ENCODE results near the gene CD48.
A peak's percentile ranks its signal among the peaks of the same experiment; 100 is the strongest.

Gene CD48

GRCh38 chr1:160631983-160632625 lies 79.5 kb downstream of the CD48 start:
- TF ChIP-seq CTCF (IDR thresholded peaks at IDR 0.05), result no peak
- no peak overlapping the region for H3K4me3 ChIP-seq
- no peaks in the 10 kb centered on the region for H3K4me1 ChIP-seq
- intact Hi-C loops (cut with DNase I; ENCODE audit: low total_unique reads), result no loop called here
- H3K9me3 ChIP-seq, result no peaks in the 10 kb centered on the region
- H3K27me3 ChIP-seq, result no peaks in the 10 kb centered on the region
- H3K36me3 ChIP-seq, result no peaks in the 10 kb centered on the region
- DNase-seq, result no peak
- H3K27ac ChIP-seq, result no peak overlapping the region

GRCh38 chr1:160630523-160631451 lies 80.8 kb downstream of the CD48 start:
- Histone ChIP-seq H3K27ac (no peak overlapping the region), H3K4me3 (no peak overlapping the region), H3K4me1 (no peaks in the 10 kb centered on the region), H3K9me3 (no peaks in the 10 kb centered on the region), H3K36me3 (no peaks in the 10 kb centered on the region), H3K27me3 (no peaks in the 10 kb centered on the region)
- intact Hi-C loops (cut with DNase I; ENCODE audit: low total_unique reads), result no loop called here
- no peak for TF ChIP-seq CTCF (IDR thresholded peaks at IDR 0.05)
- DNase-seq, result no peak

- H3K27ac ChIP-seq, result no peak overlapping the region
- H3K36me3 ChIP-seq, result no peaks in the 10 kb centered on the region
- intact Hi-C loops (cut with DNase I; ENCODE audit: low total_unique reads), result no loop called here
- TF ChIP-seq CTCF (IDR thresholded peaks at IDR 0.05), result no peak
- H3K9me3 ChIP-seq, result no peaks in the 10 kb centered on the region
- H3K4me1 ChIP-seq, result no peaks in the 10 kb centered on the region
- H3K4me3 ChIP-seq, result no peak overlapping the region
- peak in 1 of 2 donors; percentile 65 for DNase-seq
- no peaks in the 10 kb centered on the region for H3K27me3 ChIP-seq
Measured at GRCh38 chr1:160629286-160630210, 82.1 kb downstream of the CD48 start.

- H3K27ac ChIP-seq, result no peak overlapping the region
- no peak for DNase-seq
- intact Hi-C loops (cut with DNase I; ENCODE audit: low total_unique reads), result no loop called here
- H3K4me1 ChIP-seq, result no peaks in the 10 kb centered on the region
- no peak overlapping the region for H3K4me3 ChIP-seq
- TF ChIP-seq CTCF (IDR thresholded peaks at IDR 0.05), result no peak
- H3K36me3 ChIP-seq, result no peaks in the 10 kb centered on the region
- no peaks in the 10 kb centered on the region for H3K9me3 ChIP-seq
- no peaks in the 10 kb centered on the region for H3K27me3 ChIP-seq
Measured at GRCh38 chr1:160628799-160629263, 82.8 kb downstream of the CD48 start.

Measured in tibial artery (tissue), 4 donors.